A673 (cell line): Measurements from ENCODE around the gene MSH2. TPM values are rescaled to one million over a fixed set of nuclear protein-coding genes. Genes with fewer than 3 reads are reported as not detected.

Source experiments
- BruUV-seq: library from RNA; stranded (reverse); fragments of 400-500 nt; replicated peaks from 2 replicates; lab custom pipeline; 2021; lab: Mats Ljungman, UMichigan
- CTCF ChIA-PET: fragments of 300-600 bp; sonication (Branson Sonifier 250); formaldehyde crosslinking; loops from one replicate; lab custom pipeline; 2022; ENCODE audit warnings: antibody characterized with exemption; lab: Charles Lee
- POLR2A ChIA-PET: fragments of 300-600 bp; sonication (Branson Sonifier 250); formaldehyde crosslinking; loops from one replicate; lab custom pipeline; 2022; ENCODE audit warnings: antibody characterized with exemption; ENCODE audit not compliant: low non-redundant PET; lab: Charles Lee
- DNase-seq: peaks from one replicate; pipeline ENCODE4 v3.0.0-alpha.2; 2015; ENCODE audit warnings: low spot score
- H3K27ac ChIP-seq: fragments of 200-600 bp; sonication (generic); 2 replicates; pipeline ENCODE4 v1.5.1; 2016; ENCODE audit warnings: mixed run types, low read depth, mild to moderate bottlenecking, mixed read lengths, antibody characterized with exemption, low read length; ENCODE audit not compliant: poor library complexity, severe bottlenecking
- H3K27me3 ChIP-seq: fragments of 200-600 bp; sonication (generic); replicated peaks from 2 replicates; pipeline ENCODE4 v1.6.1; 2017; ENCODE audit warnings: mixed run types, low read depth, mild to moderate bottlenecking, mixed read lengths, antibody characterized with exemption, low read length; ENCODE audit not compliant: insufficient read depth, poor library complexity
- H3K36me3 ChIP-seq: fragments of 200-600 bp; sonication (generic); 2 replicates; pipeline ENCODE4 v1.6.1; 2016; ENCODE audit warnings: mixed run types, mild to moderate bottlenecking, mixed read lengths, antibody characterized with exemption, low read length; ENCODE audit not compliant: insufficient read depth, poor library complexity, severe bottlenecking
- H3K4me1 ChIP-seq: fragments of 200-600 bp; sonication (generic); 2 replicates; pipeline ENCODE4 v1.6.1; 2017; ENCODE audit warnings: mixed run types, mild to moderate bottlenecking, mixed read lengths, antibody characterized with exemption, low read length; ENCODE audit not compliant: insufficient read depth, poor library complexity, severe bottlenecking
- H3K4me3 ChIP-seq: fragments of 200-600 bp; sonication (generic); 2 replicates; pipeline ENCODE4 v1.5.1; 2016; ENCODE audit warnings: low read depth, mixed run types, mild to moderate bottlenecking, mixed read lengths, low read length; ENCODE audit not compliant: poor library complexity, severe bottlenecking
- H3K9me3 ChIP-seq: fragments of 200-600 bp; sonication (generic); 2 replicates; pipeline ENCODE4 v1.6.1; 2016; ENCODE audit warnings: mixed run types, low read depth, mild to moderate bottlenecking, mixed read lengths, antibody characterized with exemption, low read length; ENCODE audit not compliant: poor library complexity, severe bottlenecking
- EZH2 ChIP-seq: fragments of 200-600 bp; sonication (generic); IDR thresholded peaks from 2 replicates; pipeline ENCODE4 v1.6.1; 2017; ENCODE audit warnings: borderline replicate concordance, low read depth, mild to moderate bottlenecking, mixed read lengths, antibody characterized with exemption, low read length; ENCODE audit not compliant: poor library complexity, severe bottlenecking
- intact Hi-C: fragments of 100-400 bp; cut with micrococcal nuclease; formaldehyde crosslinking; loops from one replicate; pipeline ENCODE4 v1.10.0; 2022; ENCODE audit not compliant: unreplicated experiment
- total RNA-seq: library from RNA; stranded (reverse); gene quantifications from 2 replicates; pipeline ENCODE4 v1.2.3, GENCODE V29; 2021
- TF ChIP-seq, protein P1 (sequence below): fragments of 300-800, 200-600 bp; sonication (generic); conservative IDR thresholded peaks from 2 replicates; pipeline ENCODE4 v1.5.1; 2017; ENCODE audit warnings: low read depth, mild to moderate bottlenecking, antibody characterized with exemption, low read length, moderate library complexity, mixed read lengths

The MSH2 gene
- total RNA-seq, 1 experiment from 2014 or later: 83.7 TPM

DNA sequence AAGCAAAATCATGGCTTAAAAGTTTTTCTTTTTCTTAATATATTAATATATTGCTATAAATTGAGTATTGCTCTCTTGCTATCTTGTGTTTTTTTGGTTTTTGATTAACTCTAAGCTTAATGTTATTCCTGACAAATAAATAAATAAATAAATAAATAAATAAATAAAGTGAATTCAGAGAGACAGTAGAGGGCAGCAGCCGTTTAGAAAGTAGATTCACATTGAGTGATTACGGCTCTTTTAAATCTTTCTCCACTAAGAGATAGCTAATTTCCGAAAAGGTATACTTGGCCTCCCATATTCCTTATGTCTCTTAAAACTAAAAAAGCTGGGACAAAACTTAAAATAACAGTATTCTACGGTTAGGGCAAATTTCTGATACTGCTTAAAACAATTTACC is 34.3 kb downstream of the MSH2 start:
- Histone ChIP-seq H3K36me3 (peaks cover 11% of the 10 kb centered on the region), H3K4me1 (no peaks in the 10 kb centered on the region), H3K27me3 (no peaks in the 10 kb centered on the region), H3K4me3 (no peak overlapping the region), H3K9me3 (no peaks in the 10 kb centered on the region), H3K27ac (no peak overlapping the region)
- ChIA-PET POLR2A (interaction anchor here (0.6 kb wide), 1 partner anchor 1537 kb away, joined by 3 read pairs; no protein-coding TSS in a partner anchor), CTCF (interaction anchor here (0.6 to 1.6 kb wide), 4 partner anchors 39 to 669 kb away, joined by 6 to 17 read pairs (median 7); no protein-coding TSS in a partner anchor)
- intact Hi-C loops: loop anchor here (1.0 to 10.0 kb wide), 2 partner anchors 331 to 668 kb away; no protein-coding TSS in a partner anchor
- no TSS peak for BruUV-seq
- TF ChIP-seq EZH2: no peak
- TF ChIP-seq, protein P1, sequence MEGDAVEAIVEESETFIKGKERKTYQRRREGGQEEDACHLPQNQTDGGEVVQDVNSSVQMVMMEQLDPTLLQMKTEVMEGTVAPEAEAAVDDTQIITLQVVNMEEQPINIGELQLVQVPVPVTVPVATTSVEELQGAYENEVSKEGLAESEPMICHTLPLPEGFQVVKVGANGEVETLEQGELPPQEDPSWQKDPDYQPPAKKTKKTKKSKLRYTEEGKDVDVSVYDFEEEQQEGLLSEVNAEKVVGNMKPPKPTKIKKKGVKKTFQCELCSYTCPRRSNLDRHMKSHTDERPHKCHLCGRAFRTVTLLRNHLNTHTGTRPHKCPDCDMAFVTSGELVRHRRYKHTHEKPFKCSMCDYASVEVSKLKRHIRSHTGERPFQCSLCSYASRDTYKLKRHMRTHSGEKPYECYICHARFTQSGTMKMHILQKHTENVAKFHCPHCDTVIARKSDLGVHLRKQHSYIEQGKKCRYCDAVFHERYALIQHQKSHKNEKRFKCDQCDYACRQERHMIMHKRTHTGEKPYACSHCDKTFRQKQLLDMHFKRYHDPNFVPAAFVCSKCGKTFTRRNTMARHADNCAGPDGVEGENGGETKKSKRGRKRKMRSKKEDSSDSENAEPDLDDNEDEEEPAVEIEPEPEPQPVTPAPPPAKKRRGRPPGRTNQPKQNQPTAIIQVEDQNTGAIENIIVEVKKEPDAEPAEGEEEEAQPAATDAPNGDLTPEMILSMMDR: peak; percentile 60
- peak; percentile 46 for DNase-seq

DNA sequence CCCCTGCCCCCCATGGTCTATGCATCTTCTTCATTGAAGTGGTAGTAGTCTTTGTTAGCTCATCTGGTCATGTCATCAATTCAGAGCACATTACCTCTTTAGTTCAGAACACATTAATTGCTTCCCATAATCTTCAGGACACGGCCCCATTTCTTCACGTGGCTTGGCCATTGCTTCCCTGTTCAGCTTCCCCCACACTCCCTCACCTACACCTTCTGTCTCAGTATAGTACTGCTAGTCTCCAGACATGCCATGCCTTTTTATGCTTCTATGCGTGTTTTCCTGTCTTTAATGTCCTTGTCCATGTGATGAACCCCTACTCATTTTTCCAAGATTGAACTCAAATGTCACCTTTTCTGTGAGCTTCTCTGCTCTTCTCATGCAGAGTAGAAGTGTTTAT is 35.1 kb downstream of the MSH2 start:
- ChIA-PET CTCF (interaction anchor here (1.6 kb wide), 1 partner anchor 329 kb away, joined by 17 read pairs; no protein-coding TSS in a partner anchor), POLR2A (no interaction called here)
- Histone ChIP-seq H3K4me1 (no peaks in the 10 kb centered on the region), H3K36me3 (peaks cover 11% of the 10 kb centered on the region), H3K27ac (no peak overlapping the region), H3K4me3 (no peak overlapping the region), H3K9me3 (no peaks in the 10 kb centered on the region), H3K27me3 (no peaks in the 10 kb centered on the region)
- no peak for DNase-seq
- no TSS peak for BruUV-seq
- intact Hi-C loops: loop anchor here (10.0 kb wide), 1 partner anchor 667 kb away; no protein-coding TSS in a partner anchor
- no peak for TF ChIP-seq EZH2
- TF ChIP-seq, protein P1: no peak

DNA sequence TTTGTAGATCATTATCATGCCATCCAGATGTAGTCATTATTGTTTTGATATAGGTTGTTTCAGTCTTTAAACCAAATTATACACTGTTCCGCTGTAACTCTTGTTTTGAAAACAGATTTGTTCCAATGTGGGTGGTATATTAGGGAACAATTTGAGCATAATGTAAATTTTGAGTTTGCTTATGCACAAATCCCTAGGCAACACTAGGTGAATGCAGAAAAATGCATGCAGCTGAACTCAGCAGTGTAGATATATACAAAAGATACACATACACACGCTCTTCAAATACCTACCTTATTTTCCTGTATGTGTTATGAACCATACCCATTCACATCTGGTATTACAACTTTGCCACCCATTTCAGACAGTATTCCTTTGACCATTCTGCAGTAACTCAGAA is 35.8 kb downstream of the MSH2 start:
- ChIA-PET CTCF (no interaction called here), POLR2A (interaction anchor here (0.7 kb wide), 1 partner anchor 175 kb away, joined by 11 read pairs; no protein-coding TSS in a partner anchor)
- H3K27ac ChIP-seq: no peak overlapping the region
- intact Hi-C loops: loop anchor here (10.0 kb wide), 1 partner anchor 666 kb away; no protein-coding TSS in a partner anchor
- H3K36me3 ChIP-seq: peaks cover 11% of the 10 kb centered on the region
- BruUV-seq: no TSS peak
- no peaks in the 10 kb centered on the region for H3K27me3 ChIP-seq
- no peak overlapping the region for H3K4me3 ChIP-seq
- DNase-seq: no peak
- TF ChIP-seq EZH2: no peak
- TF ChIP-seq, protein P1: no peak
- H3K9me3 ChIP-seq: no peaks in the 10 kb centered on the region
- H3K4me1 ChIP-seq: no peaks in the 10 kb centered on the region
